ENCODE measurements around the gene CA4. TPM values are rescaled to one million over a fixed set of nuclear protein-coding genes. Genes with fewer than 3 reads are reported as not detected.

CA4 gene
- total and polyA plus RNA-seq, 9 of the 15 experiments (the other 6 are each of a cell fraction or from before 2014, with no cell fraction given), result 0.13 TPM; not detected in 7

- TF ChIP-seq ZBTB11 (CRISPR knock-in tag; IDR thresholded peaks at IDR 0.05), result peak in 1 of 3 experiments; percentile 9; a peak in 1 of 6 replicates
Measured at GRCh38 chr17:60161598-60162330, 12.0 kb downstream of the CA4 start (continued).

- ChIA-PET POLR2A (interaction anchor here (0.7 to 1.0 kb wide), 3 partner anchors 12 to 281 kb away, joined by 3 to 5 read pairs (median 3); no protein-coding TSS in a partner anchor), CTCF (ENCODE audit: low intra/inter-chr PET ratio) (no interaction called here)
- Histone ChIP-seq H2AFZ (ENCODE audit: low read depth, low read length) (peak overlapping the region; percentile 88), H3K27me3 (ENCODE audit: control insufficient read depth in 2 of 2, insufficient read depth in 2 of 2, low read length in 2 of 2) (peaks cover 0 to 17% of the 10 kb centered on the region in 2 experiments; a peak in 2 of 5 replicates), H3K9me1 (ENCODE audit: control insufficient read depth, insufficient read depth, low read length) (no peaks in the 10 kb centered on the region), H3K4me2 (ENCODE audit: insufficient read depth, low read length) (no peak overlapping the region), H3K9me3 (replicated peaks; ENCODE audit: control insufficient read depth, insufficient read depth, low read depth, low read length) (no peaks in the 10 kb centered on the region), H3K9ac (ENCODE audit: insufficient read depth in 1 of 2, low read depth in 2 of 2, low read length in 2 of 2) (peak overlapping the region in 1 of 2 experiments; percentile 31; a peak in 3 of 4 replicates), H3K27ac (ENCODE audit: extremely low read depth, low read depth, low read length) (no peak overlapping the region), H3K79me2 (ENCODE audit: control insufficient read depth, insufficient read depth, low read length) (no peaks in the 10 kb centered on the region), H4K20me1 (replicated peaks; ENCODE audit: control insufficient read depth, insufficient read depth, low read length) (no peaks in the 10 kb centered on the region), H3K36me3 (ENCODE audit: control insufficient read depth, insufficient read depth, low read length) (no peaks in the 10 kb centered on the region), H3K4me1 (replicated peaks in 1 of 2; ENCODE audit: control insufficient read depth in 2 of 2, insufficient read depth in 2 of 2, low read length in 2 of 2) (peaks cover 17 to 28% of the 10 kb centered on the region in 2 experiments), H3K4me3 (no peak overlapping the region)
- in situ Hi-C loops (cut with MboI), result no loop called here
- FAIRE-seq, result no peak
- DNase-seq (ENCODE audit: extremely low read depth in 1 of 4, low spot score in 3 of 4), result peak in 3 of 4 experiments; percentile 16 to 47 (median 31)
- intact Hi-C loops (cut with micrococcal nuclease), result no loop called here
- no TSS peak for BruUV-seq (replicated peaks)
- 19% methylated on average over 18 of the region's 20 CpGs for WGBS (ENCODE audit: insufficient coverage, low coverage, missing lambda C conversion rate)
- ATAC-seq, result peak; percentile 77
- TF ChIP-seq CTCF (IDR thresholded peaks at IDR 0.05 in 2 of 3, conservative IDR thresholded peaks at IDR 0.05 in 1 of 3; ENCODE audit: insufficient read depth in 2 of 3, low read depth in 1 of 3, low read length in 3 of 3) (peak; percentile 24 to 52 (median 38); a peak in 4 of 6 replicates), TRIM24 (IDR thresholded peaks at IDR 0.05) (no peak), SREBF2 (CRISPR knock-in tag; IDR thresholded peaks at IDR 0.05) (no peak), HDGF (IDR thresholded peaks at IDR 0.05) (no peak), MAX (CRISPR knock-in tag; IDR thresholded peaks at IDR 0.05) (peak; percentile 35; the same call in 1 of the 2 replicates), RFX7 (CRISPR knock-in tag; IDR thresholded peaks at IDR 0.05) (no peak), SIRT6 (IDR thresholded peaks at IDR 0.05; ENCODE audit: low read depth, low read length) (no peak), TAF9B (IDR thresholded peaks at IDR 0.05; ENCODE audit: partially characterized antibody) (no peak), KLF13 (tag; IDR thresholded peaks at IDR 0.05; ENCODE audit: borderline replicate concordance, low read depth) (no peak), RAD51 (IDR thresholded peaks at IDR 0.05; ENCODE audit: borderline replicate concordance, low read depth) (no peak), ZFPM2 (CRISPR knock-in tag; IDR thresholded peaks at IDR 0.05) (no peak), BHLHE40 (IDR thresholded peaks at IDR 0.05; ENCODE audit: low read length) (no peak), ZNF57 (CRISPR knock-in tag; IDR thresholded peaks at IDR 0.05) (no peak)
Measured at GRCh38 chr17:60163108-60163784, 13.5 kb downstream of the CA4 start.
